Left lung (tissue), 10 donors: ENCODE data around the gene CDC73. TPM values are rescaled to one million over a fixed set of nuclear protein-coding genes. Genes with fewer than 3 reads are reported as not detected.
"Not testable (repeated sequence)": the region's sequence is repeated elsewhere in the genome, so short reads cannot be mapped to it uniquely, and the experiment has no call there.

ENCODE experiments used
- ATAC-seq: fragments of 200-7000 bp; cut with Tn5 transposase; one replicate; pipeline ENCODE4 v1.9.1; 2020; ENCODE audit warnings: moderate library complexity
- DNase-seq, 4 donors: peaks; one replicate each; pipeline ENCODE4 v3.0.0-alpha.2; 2013 to 2020
- H3K27ac ChIP-seq, 2 donors: fragments of 200-600 bp; sonication (generic) in 1 of 2; one replicate each; pipeline versions ENCODE4 v1.5.0 to v1.8.0; 2020 to 2021
- H3K27me3 ChIP-seq, 2 donors: fragments of 200-600 bp; sonication (generic) in 1 of 2; one replicate each; pipeline versions ENCODE4 v1.5.0 to v1.8.0; 2020 to 2021
- H3K36me3 ChIP-seq, 2 donors: fragments of 200-600 bp; sonication (generic) in 1 of 2; one replicate each; pipeline versions ENCODE4 v1.5.0 to v1.8.0; 2020 to 2021
- H3K4me1 ChIP-seq, 2 donors: fragments of 200-600 bp; one replicate each; pipeline ENCODE4 v1.8.0; 2021
- H3K4me3 ChIP-seq, 2 donors: fragments of 200-600 bp; sonication (generic) in 1 of 2; one replicate each; pipeline versions ENCODE4 v1.5.0 to v1.8.0; 2020 to 2021; ENCODE audit warnings: mild to moderate bottlenecking in 1 of 2
- H3K9me3 ChIP-seq, 2 donors: fragments of 200-600 bp; sonication (generic) in 1 of 2; one replicate each; pipeline versions ENCODE4 v1.5.0 to v1.8.0; 2020 to 2021
- intact Hi-C, 2 donors: fragments of 100-400 bp; cut with DNase I; formaldehyde crosslinking; loops; one replicate each; pipeline versions ENCODE4 v1.11.2 to v1.14.2; 2022
- polyA plus RNA-seq, 6 donors: library from polyadenylated mRNA; unstranded; fragments of 120-200 nt; gene quantifications; one replicate each; pipeline ENCODE4 v1.2.1, GENCODE V29; 2013; ENCODE audit not compliant: insufficient read length in 6 of 6
- total RNA-seq, 2 donors: library from RNA; stranded (reverse); fragmentation: NEBNext Ultra II Directional; extraction: Animal tissue kit (Norgen Biotek cat#: 25700); gene quantifications; one replicate each; pipeline ENCODE4 v1.2.1, GENCODE V29; 2021
- TF ChIP-seq, protein P1 (sequence below), 2 donors: fragments of 200-600 bp; sonication (generic) in 1 of 2; IDR thresholded peaks; one replicate each; pipeline versions ENCODE4 v1.5.0 to v1.8.0; 2021; ENCODE audit warnings: antibody characterized with exemption in 2 of 2
- donor health status: DM: no; HTN: yes; CAD: no.
- donor health status: DM: no; HTN: no; CAD: no.

Gene CDC73
- total and polyA plus RNA-seq, 8 donors, result 45.2 to 56.4 (median 53.2) TPM

DNA sequence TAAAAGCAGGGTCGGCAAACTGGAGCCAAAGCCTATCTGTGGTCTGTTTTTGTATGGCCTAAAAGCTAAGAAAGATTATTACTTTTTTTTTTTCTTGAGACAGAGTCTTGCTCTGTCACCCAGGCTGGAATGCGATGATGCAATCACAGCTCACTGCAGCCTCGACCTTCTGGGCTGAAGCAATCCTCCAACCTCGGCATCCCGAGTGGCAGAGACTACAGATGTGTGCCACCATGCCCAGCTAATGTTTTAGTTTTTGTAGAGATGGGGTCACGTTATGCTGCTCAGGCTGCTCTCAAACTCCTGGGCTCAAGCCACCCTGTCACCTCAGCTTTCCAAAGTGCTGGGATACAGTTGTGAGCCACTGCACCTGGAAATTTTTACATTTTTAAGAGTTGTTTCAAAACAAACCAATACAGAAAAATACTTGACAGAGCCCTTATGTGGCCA is 10.2 kb upstream of the CDC73 start:
- peaks cover 0 to 14% of the 10 kb centered on the region in 2 donors for H3K4me1 ChIP-seq
- TF ChIP-seq, protein P1, sequence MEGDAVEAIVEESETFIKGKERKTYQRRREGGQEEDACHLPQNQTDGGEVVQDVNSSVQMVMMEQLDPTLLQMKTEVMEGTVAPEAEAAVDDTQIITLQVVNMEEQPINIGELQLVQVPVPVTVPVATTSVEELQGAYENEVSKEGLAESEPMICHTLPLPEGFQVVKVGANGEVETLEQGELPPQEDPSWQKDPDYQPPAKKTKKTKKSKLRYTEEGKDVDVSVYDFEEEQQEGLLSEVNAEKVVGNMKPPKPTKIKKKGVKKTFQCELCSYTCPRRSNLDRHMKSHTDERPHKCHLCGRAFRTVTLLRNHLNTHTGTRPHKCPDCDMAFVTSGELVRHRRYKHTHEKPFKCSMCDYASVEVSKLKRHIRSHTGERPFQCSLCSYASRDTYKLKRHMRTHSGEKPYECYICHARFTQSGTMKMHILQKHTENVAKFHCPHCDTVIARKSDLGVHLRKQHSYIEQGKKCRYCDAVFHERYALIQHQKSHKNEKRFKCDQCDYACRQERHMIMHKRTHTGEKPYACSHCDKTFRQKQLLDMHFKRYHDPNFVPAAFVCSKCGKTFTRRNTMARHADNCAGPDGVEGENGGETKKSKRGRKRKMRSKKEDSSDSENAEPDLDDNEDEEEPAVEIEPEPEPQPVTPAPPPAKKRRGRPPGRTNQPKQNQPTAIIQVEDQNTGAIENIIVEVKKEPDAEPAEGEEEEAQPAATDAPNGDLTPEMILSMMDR (IDR thresholded peaks at IDR 0.05), result no peak
- no peak overlapping the region for H3K4me3 ChIP-seq
- H3K27ac ChIP-seq, result peak overlapping the region in 1 of 2 donors; percentile 74
- ATAC-seq, result peak; percentile 87
- intact Hi-C loops, result no loop called here
- DNase-seq, result peak; percentile 42 to 85 (median 76)
- no peaks in the 10 kb centered on the region for H3K27me3 ChIP-seq
- no peaks in the 10 kb centered on the region for H3K9me3 ChIP-seq
- H3K36me3 ChIP-seq, result no peaks in the 10 kb centered on the region

DNA sequence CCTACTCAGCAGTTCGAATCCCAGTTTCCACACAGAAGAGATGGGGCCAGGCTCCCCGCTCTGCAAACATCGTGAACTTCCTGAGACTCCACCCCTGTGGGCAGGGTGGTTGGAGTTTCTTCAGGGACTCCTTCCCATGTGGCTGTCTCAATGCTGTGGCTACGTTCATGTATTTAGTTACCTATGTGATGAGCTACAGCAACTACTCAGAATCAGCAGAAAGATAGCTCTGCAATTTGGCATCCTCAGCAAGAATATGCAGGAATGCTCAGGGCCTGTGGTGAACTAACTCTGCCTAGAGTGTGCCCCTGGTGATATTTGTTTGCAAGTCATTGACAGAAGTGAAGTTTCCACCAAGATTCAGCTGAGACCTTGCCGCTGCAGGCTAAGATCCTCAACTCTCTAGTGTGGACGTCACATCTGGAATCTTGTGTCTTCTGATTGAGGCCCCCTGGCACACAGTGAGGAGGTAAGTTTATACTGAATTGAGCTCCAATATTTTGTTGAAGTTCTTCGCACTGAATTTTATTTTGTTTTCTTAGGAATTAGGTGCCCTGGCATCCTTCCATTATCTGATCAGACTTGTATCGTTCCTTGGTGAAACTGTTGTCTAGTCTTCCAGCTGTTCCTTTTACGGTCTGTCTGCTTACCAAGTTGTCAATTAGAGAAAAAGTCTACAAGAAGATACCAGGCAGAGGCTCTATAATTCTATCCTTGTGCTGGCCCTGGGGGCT is 8.4 kb upstream of the CDC73 start:
- H3K9me3 ChIP-seq, result no peaks in the 10 kb centered on the region
- no peaks in the 10 kb centered on the region for H3K27me3 ChIP-seq
- H3K36me3 ChIP-seq, result no peaks in the 10 kb centered on the region
- no peak overlapping the region for H3K4me3 ChIP-seq
- peaks cover 0 to 14% of the 10 kb centered on the region in 2 donors for H3K4me1 ChIP-seq
- intact Hi-C loops, result no loop called here
- peak overlapping the region in 1 of 2 donors; percentile 74 for H3K27ac ChIP-seq
- TF ChIP-seq, protein P1 (IDR thresholded peaks at IDR 0.05), result no peak
- ATAC-seq, result no peak
- DNase-seq, result no peak

DNA sequence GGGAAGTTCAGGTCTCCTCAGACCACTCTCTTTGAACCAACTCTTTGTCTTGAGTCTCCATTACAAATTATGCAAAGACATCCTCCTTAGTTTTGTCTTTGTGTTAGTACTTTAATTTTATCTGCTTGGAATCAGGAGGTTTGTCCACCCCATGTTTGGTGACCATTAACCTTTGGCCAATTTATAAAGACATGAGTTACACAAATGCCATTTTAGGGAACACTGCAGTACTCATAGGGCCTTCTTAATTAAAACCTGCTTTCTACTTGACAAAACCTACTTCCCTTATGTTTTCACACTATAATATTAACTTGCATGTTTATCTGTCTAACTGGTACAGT is 7.9 kb upstream of the CDC73 start:
- Histone ChIP-seq H3K4me1 (peaks cover 0 to 14% of the 10 kb centered on the region in 2 donors), H3K27ac (peak overlapping the region in 1 of 2 donors; percentile 74), H3K9me3 (no peaks in the 10 kb centered on the region), H3K27me3 (no peaks in the 10 kb centered on the region), H3K36me3 (no peaks in the 10 kb centered on the region), H3K4me3 (no peak overlapping the region)
- intact Hi-C loops, result no loop called here
- no peak for ATAC-seq
- no peak for DNase-seq
- TF ChIP-seq, protein P1 (IDR thresholded peaks at IDR 0.05), result no peak

DNA sequence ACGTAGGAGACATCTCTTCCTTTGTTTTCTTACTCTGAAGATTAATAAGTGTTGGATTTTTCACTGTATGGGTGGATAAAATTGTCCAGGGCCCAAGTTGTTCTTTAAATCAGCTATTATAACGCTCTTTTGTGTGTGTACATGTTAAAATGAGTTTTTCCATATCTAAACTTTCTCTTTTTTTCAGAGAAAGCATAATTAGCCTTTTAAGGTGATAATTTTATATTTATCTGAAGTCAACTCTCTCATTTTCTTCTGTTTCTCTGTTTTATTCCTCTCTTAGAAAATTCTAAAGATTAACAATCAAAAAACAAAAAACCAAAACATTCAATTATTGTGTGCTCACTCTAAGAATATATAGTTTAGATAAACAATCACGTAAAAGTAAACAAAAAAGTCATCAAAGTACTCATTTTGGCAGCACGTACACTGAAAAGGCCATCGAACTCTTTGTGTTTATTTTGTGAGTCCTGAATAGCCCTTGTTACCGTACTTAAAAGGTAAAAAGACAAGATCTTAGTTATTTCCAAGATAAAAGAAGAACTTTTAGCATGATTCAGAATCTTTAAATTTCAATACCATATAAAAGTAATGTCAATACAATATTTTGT is 7.2 kb upstream of the CDC73 start:
- DNase-seq (no peak), ATAC-seq (no peak)
- H3K9me3 ChIP-seq, result no peaks in the 10 kb centered on the region
- H3K36me3 ChIP-seq, result no peaks in the 10 kb centered on the region
- intact Hi-C loops, result no loop called here
- peaks cover 0 to 14% of the 10 kb centered on the region in 2 donors for H3K4me1 ChIP-seq
- H3K27ac ChIP-seq, result no peak overlapping the region
- no peak overlapping the region for H3K4me3 ChIP-seq
- TF ChIP-seq, protein P1 (IDR thresholded peaks at IDR 0.05), result no peak
- no peaks in the 10 kb centered on the region for H3K27me3 ChIP-seq

DNA sequence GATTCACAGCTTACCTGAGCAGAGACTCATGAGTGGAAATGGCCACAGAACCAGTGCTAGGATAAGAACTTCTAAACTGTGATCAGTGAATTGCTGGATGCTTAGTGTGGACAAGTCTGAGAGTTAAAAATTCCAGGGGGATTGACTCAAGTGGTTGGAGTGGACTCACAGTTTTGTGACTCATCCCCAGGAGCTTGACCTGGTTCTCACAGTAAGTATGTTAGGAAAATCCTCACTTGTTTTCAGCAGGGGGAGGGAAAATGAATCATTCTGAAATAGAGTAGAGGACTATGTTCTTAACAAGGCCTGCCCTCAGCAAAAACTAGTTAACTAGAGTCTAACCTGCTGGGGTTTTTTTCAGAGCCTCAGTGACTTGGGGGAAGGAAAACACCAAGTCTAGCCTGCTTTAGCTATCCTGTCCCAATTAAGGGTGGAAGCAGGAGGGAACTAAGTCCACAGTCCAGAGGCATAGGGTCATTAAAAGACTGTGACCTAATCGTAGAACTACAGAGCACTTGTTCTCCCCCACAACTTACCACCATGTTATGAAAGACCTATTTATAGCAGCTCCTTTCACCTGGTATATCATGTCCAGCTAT is 6.1 kb upstream of the CDC73 start:
- no peak overlapping the region for H3K27ac ChIP-seq
- H3K9me3 ChIP-seq, result no peaks in the 10 kb centered on the region
- ATAC-seq (peak; percentile 80), DNase-seq (no peak)
- peaks cover 0 to 14% of the 10 kb centered on the region in 2 donors for H3K4me1 ChIP-seq
- intact Hi-C loops, result no loop called here
- no peak overlapping the region for H3K4me3 ChIP-seq
- no peaks in the 10 kb centered on the region for H3K27me3 ChIP-seq
- H3K36me3 ChIP-seq, result no peaks in the 10 kb centered on the region
- TF ChIP-seq, protein P1 (IDR thresholded peaks at IDR 0.05), result no peak

DNA sequence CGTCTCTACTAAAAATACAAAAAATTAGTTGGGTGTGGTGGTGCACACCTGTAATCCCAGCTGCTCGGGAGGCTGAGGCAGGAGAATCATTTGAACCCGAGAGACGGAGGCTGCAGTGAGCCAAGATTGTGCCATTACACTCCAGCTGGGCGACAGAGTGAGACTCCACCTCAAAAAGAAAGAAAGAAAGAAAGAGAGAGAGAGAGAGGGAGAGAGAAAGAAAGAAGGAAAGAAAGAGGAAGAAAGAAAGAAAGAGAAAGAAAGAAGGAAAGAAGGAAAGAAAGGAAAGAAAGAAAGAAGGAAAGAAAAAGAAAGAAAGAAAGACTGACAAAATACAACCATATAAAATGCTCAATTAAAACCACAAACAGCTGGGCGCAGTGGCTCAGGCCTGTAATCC is 4.7 kb upstream of the CDC73 start:
- H3K9me3 ChIP-seq, H3K27ac ChIP-seq, intact Hi-C loops, H3K4me1 ChIP-seq, ATAC-seq, DNase-seq, H3K27me3 ChIP-seq, H3K4me3 ChIP-seq, H3K36me3 ChIP-seq: not testable (repeated sequence)
